Endothelial cell of umbilical vein (primary cell): ENCODE data around the gene STK32C. TPM values are rescaled to one million over a fixed set of nuclear protein-coding genes. Genes with fewer than 3 reads are reported as not detected.

Experiments used
- BruUV-seq: library from RNA; stranded (reverse); fragments of 400-500 nt; replicated peaks from 2 replicates; lab custom pipeline; 2021; lab: Mats Ljungman, UMichigan
- CTCF ChIA-PET: fragments of 300-600, 350-600 bp; sonication (Branson Sonifier 250); formaldehyde crosslinking; loops from one replicate; lab custom pipeline; 2021; ENCODE audit warnings: antibody characterized with exemption, inconsistent platforms; lab: Charles Lee
- POLR2A ChIA-PET: fragments of 300-600, 350-600 bp; sonication (Branson Sonifier 250); formaldehyde crosslinking; loops from one replicate; lab custom pipeline; 2021; ENCODE audit warnings: antibody characterized with exemption, inconsistent platforms; lab: Charles Lee
- DNase-seq: peaks from one replicate; pipeline ENCODE4 v3.0.0-alpha.2; 2011; ENCODE audit warnings: low read depth, low spot score
- FAIRE-seq: peaks from 2 replicates; lab custom pipeline; 2011; peaks lifted over from hg19 to GRCh38; lab: Jason Lieb, UNC
- H2AFZ ChIP-seq: 2 replicates; pipeline ENCODE4 v1.6.0; 2012; ENCODE audit warnings: low read depth, low read length, control low read depth, inconsistent platforms
- H3K27ac ChIP-seq: 2 replicates; pipeline ENCODE4 v1.5.1; 2011; ENCODE audit warnings: low read depth, mild to moderate bottlenecking, control low read depth, low read length, moderate library complexity; ENCODE audit not compliant: insufficient read depth
- H3K27me3 ChIP-seq, 2 experiments: 2 replicates each; pipeline versions ENCODE4 v1.6.0 to v1.6.1; 2011; ENCODE audit warnings: low read length in 2 of 2, mixed read lengths in 1 of 2; ENCODE audit not compliant: control insufficient read depth in 2 of 2, insufficient read depth in 2 of 2
- H3K36me3 ChIP-seq, 2 experiments: 2 replicates in 1 of 2; 3 replicates in 1 of 2; pipeline ENCODE4 v1.5.1; 2011; ENCODE audit warnings: low read length in 2 of 2, mild to moderate bottlenecking in 1 of 2, moderate library complexity in 1 of 2; ENCODE audit not compliant: control insufficient read depth in 2 of 2, insufficient read depth in 2 of 2; ENCODE audit errors: extremely low read depth in 1 of 2
- H3K4me1 ChIP-seq: 3 replicates; pipeline ENCODE4 v1.5.1; 2011; ENCODE audit warnings: mild to moderate bottlenecking, low read length; ENCODE audit not compliant: control insufficient read depth, insufficient read depth; ENCODE audit errors: extremely low read depth
- H3K4me2 ChIP-seq: 2 replicates; pipeline ENCODE4 v1.6.1; 2011; ENCODE audit warnings: low read length, control low read depth, mixed read lengths; ENCODE audit not compliant: insufficient read depth
- H3K4me3 ChIP-seq, 3 experiments: fragments of 200-600 bp in 1 of 3; sonication (generic), shearing (Covaris generic) in 1 of 3; replicated peaks in 1 of 3; 2 replicates each; pipeline ENCODE4 v1.5.1; 2011 to 2016; ENCODE audit warnings: control low read depth in 3 of 3, low read length in 3 of 3, mild to moderate bottlenecking in 2 of 3, inconsistent platforms in 1 of 3, low read depth in 1 of 3, moderate library complexity in 1 of 3; ENCODE audit not compliant: insufficient read depth in 1 of 3
- H3K79me2 ChIP-seq: 2 replicates; pipeline ENCODE4 v1.6.0; 2012; ENCODE audit warnings: low read length, inconsistent platforms; ENCODE audit not compliant: control insufficient read depth, insufficient read depth
- H3K9ac ChIP-seq: replicated peaks from 2 replicates; pipeline ENCODE3; 2011; ENCODE audit warnings: low read length, control low read depth; ENCODE audit not compliant: insufficient read depth; ENCODE audit errors: extremely low read depth
- H3K9me1 ChIP-seq: replicated peaks from 3 replicates; pipeline ENCODE4 v1.6.0; 2011; ENCODE audit warnings: mild to moderate bottlenecking, low read length; ENCODE audit not compliant: control insufficient read depth, insufficient read depth; ENCODE audit errors: extremely low read depth
- H3K9me3 ChIP-seq: replicated peaks from 2 replicates; pipeline ENCODE4 v1.5.1; 2012; ENCODE audit warnings: low read length, inconsistent platforms; ENCODE audit not compliant: control insufficient read depth, insufficient read depth
- H4K20me1 ChIP-seq: replicated peaks from 2 replicates; pipeline ENCODE3; 2011; ENCODE audit warnings: mild to moderate bottlenecking, low read length; ENCODE audit not compliant: control insufficient read depth, insufficient read depth; ENCODE audit errors: extremely low read depth
- EZH2 ChIP-seq: IDR thresholded peaks from 2 replicates; pipeline ENCODE4 v1.6.1; 2012; ENCODE audit warnings: borderline replicate concordance, low read depth, mild to moderate bottlenecking, moderate library complexity, low read length, inconsistent platforms; ENCODE audit not compliant: severe bottlenecking
- FOS ChIP-seq: IDR thresholded peaks from 2 replicates; pipeline ENCODE4 v1.6.1; 2011; ENCODE audit warnings: mild to moderate bottlenecking, low read length, moderate library complexity, borderline replicate concordance; ENCODE audit not compliant: insufficient read depth
- GATA2 ChIP-seq: IDR thresholded peaks from 2 replicates; pipeline ENCODE4 v1.7.0; 2011; ENCODE audit warnings: low read depth, mild to moderate bottlenecking, moderate library complexity, mixed read lengths, low read length; ENCODE audit not compliant: insufficient read length, insufficient read depth
- JUN ChIP-seq: IDR thresholded peaks from 2 replicates; pipeline ENCODE4 v1.6.1; 2011; ENCODE audit warnings: borderline replicate concordance, low read depth; ENCODE audit not compliant: insufficient read length, insufficient read depth
- MYC ChIP-seq: IDR thresholded peaks from one replicate; pipeline ENCODE4 v1.6.1; 2011; ENCODE audit warnings: mild to moderate bottlenecking, low read depth, low read length
- POLR2A ChIP-seq: IDR thresholded peaks from 2 replicates; pipeline ENCODE4 v1.6.1; 2012; ENCODE audit warnings: low read depth, mild to moderate bottlenecking, control low read depth, low read length
- POLR2AphosphoS5 ChIP-seq: IDR thresholded peaks from 2 replicates; pipeline ENCODE4 v1.6.1; 2012; ENCODE audit warnings: low read depth, mild to moderate bottlenecking, control low read depth, low read length, moderate library complexity; ENCODE audit not compliant: insufficient read depth
- dilution Hi-C: fragments of 300-500 bp; cut with MboI; formaldehyde crosslinking; loops from one replicate; pipeline ENCODE4 v1.15.0; 2019; ENCODE audit warnings: low sequenced_read_pairs; ENCODE audit not compliant: extremely low pct_ligation_motif_present
- intact Hi-C: fragments of 100-400 bp; cut with micrococcal nuclease; formaldehyde crosslinking; loops from one replicate; pipeline ENCODE4 v1.10.0; 2022
- polyA plus RNA-seq, 4 experiments: library from polyadenylated mRNA; depleted of rRNA in 3 of 4; stranded (reverse) in 3 of 4; unstranded in 1 of 4; fragments of >200 nt; gene quantifications; 2 replicates each; pipeline versions ENCODE4 v1.2.1 to v1.2.3, GENCODE V29; 2011 to 2012; ENCODE audit warnings: missing spikeins in 1 of 4
- total RNA-seq: library from RNA; stranded (reverse); gene quantifications from 2 replicates; pipeline ENCODE4 v1.2.3, GENCODE V29; 2021
- TF ChIP-seq, protein P1 (sequence below), 2 donors: IDR thresholded peaks; 1 replicate in 1 of 2; 2 replicates in 1 of 2; pipeline ENCODE4 v1.5.1; 2011; ENCODE audit warnings: low read length in 2 of 2, mild to moderate bottlenecking in 2 of 2, moderate library complexity in 2 of 2, control low read depth in 1 of 2, inconsistent platforms in 1 of 2, low read depth in 1 of 2; ENCODE audit not compliant: insufficient read depth in 1 of 2; ENCODE audit errors: extremely low read depth in 1 of 2
- TF ChIP-seq, protein P2 (sequence below): IDR thresholded peaks from 2 replicates; pipeline ENCODE4 v1.6.1; 2011; ENCODE audit not compliant: insufficient read depth, insufficient read length

Gene STK32C
- total and polyA plus RNA-seq, 2 donors (not counting 3 experiments of a cell fraction or from before 2014, with no cell fraction given), result 5.4 to 14.1 TPM

- POLR2A ChIA-PET, result no interaction called here
Observed at GRCh38 chr10:132239126-132240031, 68.4 kb downstream of the STK32C start.

More at GRCh38 chr10:132239126-132240031, 68.4 kb downstream of the STK32C start:
- DNase-seq (no peak), FAIRE-seq (no peak)
- H3K9me3 ChIP-seq, result no peaks in the 10 kb centered on the region
- intact Hi-C loops, result no loop called here
- no peaks in the 10 kb centered on the region for H3K4me1 ChIP-seq
- H3K4me2 ChIP-seq, result no peak overlapping the region
- no peak overlapping the region for H2AFZ ChIP-seq
- no peaks in the 10 kb centered on the region for H3K79me2 ChIP-seq
- no peaks in the 10 kb centered on the region for H3K36me3 ChIP-seq
- no peaks in the 10 kb centered on the region for H4K20me1 ChIP-seq
- BruUV-seq, result no TSS peak
- no peaks in the 10 kb centered on the region for H3K9me1 ChIP-seq
- CTCF ChIA-PET, result no interaction called here
- dilution Hi-C loops, result no loop called here
- H3K27me3 ChIP-seq, result no peaks in the 10 kb centered on the region
- no peak overlapping the region for H3K4me3 ChIP-seq
- no peak overlapping the region for H3K9ac ChIP-seq
- no peak overlapping the region for H3K27ac ChIP-seq
- TF ChIP-seq, protein P1, sequence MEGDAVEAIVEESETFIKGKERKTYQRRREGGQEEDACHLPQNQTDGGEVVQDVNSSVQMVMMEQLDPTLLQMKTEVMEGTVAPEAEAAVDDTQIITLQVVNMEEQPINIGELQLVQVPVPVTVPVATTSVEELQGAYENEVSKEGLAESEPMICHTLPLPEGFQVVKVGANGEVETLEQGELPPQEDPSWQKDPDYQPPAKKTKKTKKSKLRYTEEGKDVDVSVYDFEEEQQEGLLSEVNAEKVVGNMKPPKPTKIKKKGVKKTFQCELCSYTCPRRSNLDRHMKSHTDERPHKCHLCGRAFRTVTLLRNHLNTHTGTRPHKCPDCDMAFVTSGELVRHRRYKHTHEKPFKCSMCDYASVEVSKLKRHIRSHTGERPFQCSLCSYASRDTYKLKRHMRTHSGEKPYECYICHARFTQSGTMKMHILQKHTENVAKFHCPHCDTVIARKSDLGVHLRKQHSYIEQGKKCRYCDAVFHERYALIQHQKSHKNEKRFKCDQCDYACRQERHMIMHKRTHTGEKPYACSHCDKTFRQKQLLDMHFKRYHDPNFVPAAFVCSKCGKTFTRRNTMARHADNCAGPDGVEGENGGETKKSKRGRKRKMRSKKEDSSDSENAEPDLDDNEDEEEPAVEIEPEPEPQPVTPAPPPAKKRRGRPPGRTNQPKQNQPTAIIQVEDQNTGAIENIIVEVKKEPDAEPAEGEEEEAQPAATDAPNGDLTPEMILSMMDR (IDR thresholded peaks at IDR 0.05; ENCODE audit: extremely low read depth in 1 of 2, insufficient read depth in 1 of 2, low read depth in 1 of 2, low read length in 2 of 2), result no peak
- TF ChIP-seq JUN (no peak), FOS (no peak), POLR2AphosphoS5 (no peak), MYC (no peak), GATA2 (no peak), POLR2A (no peak), EZH2 (no peak)
- TF ChIP-seq, protein P2, sequence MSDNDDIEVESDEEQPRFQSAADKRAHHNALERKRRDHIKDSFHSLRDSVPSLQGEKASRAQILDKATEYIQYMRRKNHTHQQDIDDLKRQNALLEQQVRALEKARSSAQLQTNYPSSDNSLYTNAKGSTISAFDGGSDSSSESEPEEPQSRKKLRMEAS, result no peak
